ENCODE data around the gene BRD7.

BRD7 gene

DNA sequence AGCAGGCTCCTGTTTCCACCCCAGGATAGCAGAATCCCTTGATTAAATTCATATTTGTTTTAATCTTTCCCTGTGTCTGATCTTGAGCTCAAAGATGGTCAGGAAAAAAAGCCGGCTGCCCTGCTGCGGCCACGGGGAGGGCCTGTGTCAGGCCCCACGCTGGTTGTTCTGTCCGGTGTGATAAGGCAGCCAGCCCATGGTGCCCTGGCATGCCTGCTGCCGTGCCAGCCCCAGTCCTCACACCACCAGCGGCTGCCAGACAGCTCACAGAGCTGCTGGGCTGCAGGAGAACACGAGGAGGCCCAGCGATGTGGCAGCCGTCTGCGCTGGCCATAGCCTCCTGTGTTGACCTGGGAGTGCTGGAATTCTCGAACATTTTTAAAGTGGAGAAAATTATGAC is 34.7 kb upstream of the BRD7 start:
- Mint-ChIP-seq H3K4me1 (peaks cover 16% of the 10 kb centered on the region), H3K9me3 (peaks cover 8% of the 10 kb centered on the region), H3K27me3 (ENCODE audit: low read depth, poor library complexity) (no peaks in the 10 kb centered on the region), H3K27ac (no peak overlapping the region), H3K4me3 (no peak overlapping the region), H3K36me3 (ENCODE audit: low read depth) (no peaks in the 10 kb centered on the region)
- DNase-seq, result no peak
- TF ChIP-seq, protein P1, sequence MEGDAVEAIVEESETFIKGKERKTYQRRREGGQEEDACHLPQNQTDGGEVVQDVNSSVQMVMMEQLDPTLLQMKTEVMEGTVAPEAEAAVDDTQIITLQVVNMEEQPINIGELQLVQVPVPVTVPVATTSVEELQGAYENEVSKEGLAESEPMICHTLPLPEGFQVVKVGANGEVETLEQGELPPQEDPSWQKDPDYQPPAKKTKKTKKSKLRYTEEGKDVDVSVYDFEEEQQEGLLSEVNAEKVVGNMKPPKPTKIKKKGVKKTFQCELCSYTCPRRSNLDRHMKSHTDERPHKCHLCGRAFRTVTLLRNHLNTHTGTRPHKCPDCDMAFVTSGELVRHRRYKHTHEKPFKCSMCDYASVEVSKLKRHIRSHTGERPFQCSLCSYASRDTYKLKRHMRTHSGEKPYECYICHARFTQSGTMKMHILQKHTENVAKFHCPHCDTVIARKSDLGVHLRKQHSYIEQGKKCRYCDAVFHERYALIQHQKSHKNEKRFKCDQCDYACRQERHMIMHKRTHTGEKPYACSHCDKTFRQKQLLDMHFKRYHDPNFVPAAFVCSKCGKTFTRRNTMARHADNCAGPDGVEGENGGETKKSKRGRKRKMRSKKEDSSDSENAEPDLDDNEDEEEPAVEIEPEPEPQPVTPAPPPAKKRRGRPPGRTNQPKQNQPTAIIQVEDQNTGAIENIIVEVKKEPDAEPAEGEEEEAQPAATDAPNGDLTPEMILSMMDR (IDR thresholded peaks at IDR 0.05), result no peak

DNA sequence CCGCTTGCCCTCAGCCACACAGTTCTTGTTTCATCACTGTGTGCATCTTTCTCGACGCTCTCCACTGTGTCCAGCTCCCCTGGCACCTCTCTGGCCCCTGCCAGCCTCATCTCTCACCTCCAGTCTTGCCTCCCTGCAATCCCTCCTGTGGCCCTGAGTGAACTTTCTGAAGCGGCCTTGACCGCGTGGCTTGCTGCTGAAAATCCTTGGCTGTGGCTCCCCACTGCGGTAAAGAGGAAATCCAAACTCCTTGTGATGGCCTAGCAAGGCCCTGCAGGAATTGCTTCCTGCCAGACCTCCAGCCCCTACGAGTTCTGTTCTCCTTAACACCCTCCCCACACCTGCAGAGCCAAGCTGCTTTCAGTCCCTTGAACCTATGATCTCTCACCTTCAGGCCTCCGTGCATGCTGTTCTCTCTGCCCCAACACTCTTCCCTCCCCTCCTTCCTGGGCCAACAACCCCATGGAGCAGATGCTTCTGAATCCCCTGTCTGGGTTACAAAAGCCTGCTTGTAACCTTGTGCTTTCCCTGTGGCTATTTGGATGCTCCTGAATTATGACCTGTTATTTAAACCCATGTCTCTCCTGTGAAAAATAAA is 33.6 kb upstream of the BRD7 start:
- DNase-seq, result no peak
- H3K9me3 Mint-ChIP-seq, result no peaks in the 10 kb centered on the region
- H3K4me1 Mint-ChIP-seq, result peaks cover 9% of the 10 kb centered on the region
- H3K27me3 Mint-ChIP-seq (ENCODE audit: low read depth, poor library complexity), result no peaks in the 10 kb centered on the region
- H3K36me3 Mint-ChIP-seq (ENCODE audit: low read depth), result no peaks in the 10 kb centered on the region
- no peak overlapping the region for H3K4me3 Mint-ChIP-seq
- peak overlapping the region; percentile 3 for H3K27ac Mint-ChIP-seq
- TF ChIP-seq, protein P1 (IDR thresholded peaks at IDR 0.05), result no peak

DNA sequence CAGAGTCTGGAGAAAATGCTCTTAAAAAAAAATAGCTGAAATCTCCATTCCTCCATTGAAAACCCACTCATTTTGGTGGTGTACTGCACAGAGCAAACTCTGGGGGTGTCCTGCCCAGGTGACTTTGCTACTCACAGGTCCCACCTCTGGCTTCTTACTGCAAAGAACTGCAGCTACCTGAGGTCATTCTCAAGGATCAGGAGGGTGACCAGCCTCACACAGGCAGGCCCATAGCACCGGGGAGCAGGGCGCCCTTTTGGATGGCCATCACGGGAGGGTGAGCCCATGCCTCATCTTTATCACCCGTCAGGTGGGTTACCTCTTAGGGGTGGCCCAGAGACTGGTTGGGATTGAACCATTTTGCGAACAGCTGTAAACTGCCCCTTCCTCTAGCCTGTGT is 32.6 kb upstream of the BRD7 start:
- TF ChIP-seq, protein P1 (IDR thresholded peaks at IDR 0.05), result no peak
- no peak for DNase-seq
- no peaks in the 10 kb centered on the region for H3K27me3 Mint-ChIP-seq (ENCODE audit: low read depth, poor library complexity)
- no peaks in the 10 kb centered on the region for H3K36me3 Mint-ChIP-seq (ENCODE audit: low read depth)
- no peaks in the 10 kb centered on the region for H3K9me3 Mint-ChIP-seq
- H3K27ac Mint-ChIP-seq, result no peak overlapping the region
- no peak overlapping the region for H3K4me3 Mint-ChIP-seq
- H3K4me1 Mint-ChIP-seq, result peaks cover 14% of the 10 kb centered on the region

DNA sequence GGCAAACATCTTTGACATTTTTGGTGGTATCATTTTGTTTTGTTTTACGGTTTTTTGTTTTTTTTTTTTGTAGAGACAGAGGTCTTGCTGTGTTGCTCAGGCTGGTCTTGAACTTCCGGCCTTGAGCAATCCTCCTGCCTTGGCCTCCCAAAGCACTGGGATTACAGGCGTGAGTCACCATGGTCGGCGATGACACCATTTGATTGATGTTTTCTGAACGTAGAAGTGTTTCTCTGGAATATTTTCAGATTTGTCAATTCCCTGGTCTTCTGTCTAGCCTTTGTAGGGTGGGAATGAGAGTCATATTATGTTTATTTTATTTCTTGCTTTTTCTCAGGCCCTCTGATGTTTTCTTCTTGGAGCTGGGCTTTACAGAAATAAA is 32.2 kb upstream of the BRD7 start:
- H3K27ac Mint-ChIP-seq, result no peak overlapping the region
- H3K27me3 Mint-ChIP-seq (ENCODE audit: low read depth, poor library complexity), result no peaks in the 10 kb centered on the region
- TF ChIP-seq, protein P1 (IDR thresholded peaks at IDR 0.05), result no peak
- no peaks in the 10 kb centered on the region for H3K9me3 Mint-ChIP-seq
- H3K4me1 Mint-ChIP-seq, result peaks cover 16% of the 10 kb centered on the region
- no peaks in the 10 kb centered on the region for H3K36me3 Mint-ChIP-seq (ENCODE audit: low read depth)
- H3K4me3 Mint-ChIP-seq, result no peak overlapping the region
- DNase-seq, result no peak

DNA sequence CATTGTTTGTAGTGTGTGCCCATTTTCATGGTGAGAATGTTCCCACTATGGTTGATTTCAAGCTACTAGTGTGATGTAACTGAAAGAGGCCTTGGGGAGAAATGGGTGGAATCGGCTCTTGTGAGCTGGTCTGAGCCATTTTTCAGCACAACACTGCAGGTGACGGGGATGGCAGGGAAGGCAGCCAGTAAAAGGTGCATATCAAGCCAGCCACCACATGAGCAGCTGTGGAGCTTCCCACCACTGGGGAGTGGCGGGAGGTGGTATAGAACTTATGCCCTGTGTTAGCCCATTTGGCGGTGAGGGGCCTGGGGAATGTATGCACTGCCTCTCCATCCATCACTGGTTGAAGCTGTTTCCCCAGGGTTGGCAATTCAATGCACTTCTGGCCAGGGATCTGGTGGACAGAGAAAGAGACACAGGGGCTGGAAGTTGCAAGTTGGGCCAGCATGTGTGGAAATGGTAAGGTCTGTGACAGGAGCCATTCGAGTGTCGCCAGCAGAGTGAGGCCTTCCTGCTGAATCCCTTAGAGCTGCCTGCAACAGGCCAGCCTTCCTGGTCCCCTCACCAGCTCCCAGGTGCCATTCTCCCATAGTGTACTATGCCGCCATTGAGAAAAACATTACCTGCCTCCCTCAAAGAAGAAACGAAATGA is 31.7 kb upstream of the BRD7 start:
- Mint-ChIP-seq H3K4me1 (peaks cover 21% of the 10 kb centered on the region), H3K36me3 (ENCODE audit: low read depth) (no peaks in the 10 kb centered on the region), H3K27ac (no peak overlapping the region), H3K9me3 (no peaks in the 10 kb centered on the region), H3K4me3 (no peak overlapping the region), H3K27me3 (ENCODE audit: low read depth, poor library complexity) (no peaks in the 10 kb centered on the region)
- no peak for DNase-seq
- TF ChIP-seq, protein P1 (IDR thresholded peaks at IDR 0.05), result no peak

DNA sequence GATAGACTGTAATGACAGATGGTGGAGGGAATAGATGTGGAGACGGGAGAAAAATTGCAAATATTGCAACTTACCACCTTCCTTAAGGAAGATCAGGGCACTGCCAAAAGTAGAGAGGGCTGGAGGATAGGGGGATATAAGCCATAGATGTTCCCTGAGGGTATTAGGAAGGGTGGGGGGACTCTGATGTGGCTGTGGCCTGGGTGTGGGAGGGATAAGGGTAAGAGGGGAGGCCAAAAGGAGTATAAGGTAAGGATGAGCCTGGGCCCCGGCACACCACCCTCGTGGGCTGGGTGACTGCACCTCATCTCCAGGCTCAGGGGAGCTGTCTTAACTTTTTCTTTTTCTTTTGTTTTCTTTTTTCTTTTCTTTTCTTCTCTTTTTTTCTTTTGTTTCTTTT is 30.6 kb upstream of the BRD7 start:
- Mint-ChIP-seq H3K36me3 (ENCODE audit: low read depth) (no peaks in the 10 kb centered on the region), H3K4me3 (no peak overlapping the region), H3K27me3 (ENCODE audit: low read depth, poor library complexity) (no peaks in the 10 kb centered on the region), H3K4me1 (peaks cover 31% of the 10 kb centered on the region), H3K9me3 (no peaks in the 10 kb centered on the region), H3K27ac (no peak overlapping the region)
- no peak for DNase-seq
- TF ChIP-seq, protein P1 (IDR thresholded peaks at IDR 0.05), result no peak

Measured in nephron progenitor cell (in vitro differentiated cells).